AG08395 (cell line): Measurements from ENCODE around the gene CHST6.
"Not testable (repeated sequence)": the region's sequence is repeated elsewhere in the genome, so short reads cannot be mapped to it uniquely, and the experiment has no call there.

Source experiments
- DNase-seq: peaks from one replicate; pipeline ENCODE4 v3.0.0; 2012; ENCODE audit warnings: mixed read lengths, low spot score

Gene CHST6

GRCh38 chr16:75475420-75475847, 19.8 kb downstream of the CHST6 start:
- no peak for DNase-seq

- no peak for DNase-seq
Measured at GRCh38 chr16:75472908-75473877, 22.0 kb downstream of the CHST6 start.

- DNase-seq, result peak; percentile 89
Measured at GRCh38 chr16:75471723-75472633, 23.3 kb downstream of the CHST6 start.

- no peak for DNase-seq
Measured at GRCh38 chr16:75466760-75467159, 28.5 kb downstream of the CHST6 start.

GRCh38 chr16:75464122-75464918, 30.9 kb downstream of the CHST6 start, which contains the start of gene TMEM170A:
Gene TMEM170A, minus strand, starts transcription at chr16:75464689. Its CDS starts 89 bp downstream, at chr16:75464600.
- peak; percentile 99 for DNase-seq

- DNase-seq, result not testable (repeated sequence)
Measured at GRCh38 chr16:75463389-75464121, 31.7 kb downstream of the CHST6 start.

GRCh38 chr16:75462806-75463205, 32.4 kb downstream of the CHST6 start:
- DNase-seq, result no peak

- DNase-seq, result no peak
Measured at GRCh38 chr16:75461575-75461974, 33.7 kb downstream of the CHST6 start.

- no peak for DNase-seq
Measured at GRCh38 chr16:75460446-75460845, 34.8 kb downstream of the CHST6 start.

- no peak for DNase-seq
Measured at GRCh38 chr16:75459691-75460090, 35.5 kb downstream of the CHST6 start.

- DNase-seq, result no peak
Measured at GRCh38 chr16:75458439-75458838, 36.8 kb downstream of the CHST6 start.

GRCh38 chr16:75458029-75458428, 37.2 kb downstream of the CHST6 start:
- no peak for DNase-seq

- DNase-seq, result no peak
Measured at GRCh38 chr16:75457485-75458021, 37.7 kb downstream of the CHST6 start.

- no peak for DNase-seq
Measured at GRCh38 chr16:75456971-75457370, 38.3 kb downstream of the CHST6 start.

- not testable (repeated sequence) for DNase-seq
Measured at GRCh38 chr16:75456486-75456885, 38.8 kb downstream of the CHST6 start.

GRCh38 chr16:75455677-75456076, 39.6 kb downstream of the CHST6 start:
- DNase-seq, result no peak

GRCh38 chr16:75452464-75453190, 42.6 kb downstream of the CHST6 start:
- DNase-seq, result no peak

- DNase-seq, result no peak
Measured at GRCh38 chr16:75446416-75446815, 48.8 kb downstream of the CHST6 start.

GRCh38 chr16:75445298-75445697, 49.9 kb downstream of the CHST6 start:
- no peak for DNase-seq

GRCh38 chr16:75443298-75443697, 51.9 kb downstream of the CHST6 start:
- peak; percentile 30 for DNase-seq
